Chondrocyte (in vitro differentiated cells): ENCODE data around the gene ARID5B. TPM values are rescaled to one million over a fixed set of nuclear protein-coding genes. Genes with fewer than 3 reads are reported as not detected.

ENCODE experiments used
- DNase-seq: peaks from one replicate; pipeline ENCODE4 v3.0.0; 2021; ENCODE audit warnings: mixed read lengths, low spot score
- H3K27ac Mint-ChIP-seq: one replicate; pipeline ENCODE4 v1.8.0; 2021; ENCODE audit warnings: mild to moderate bottlenecking, moderate library complexity, mixed read lengths; ENCODE audit not compliant: unreplicated experiment
- H3K27me3 Mint-ChIP-seq: 2 replicates; pipeline ENCODE4 v1.8.0; 2021; ENCODE audit warnings: low read depth, mixed read lengths
- H3K36me3 Mint-ChIP-seq: 2 replicates; pipeline ENCODE4 v1.8.0; 2021; ENCODE audit warnings: low read depth, mixed read lengths
- H3K4me1 Mint-ChIP-seq: 2 replicates; pipeline ENCODE4 v1.8.0; 2021; ENCODE audit warnings: low read depth, mild to moderate bottlenecking, mixed read lengths
- H3K4me3 Mint-ChIP-seq: one replicate; pipeline ENCODE4 v1.8.0; 2021; ENCODE audit warnings: mild to moderate bottlenecking, moderate library complexity, mixed read lengths; ENCODE audit not compliant: unreplicated experiment
- H3K9me3 Mint-ChIP-seq: 2 replicates; pipeline ENCODE4 v1.8.0; 2021; ENCODE audit warnings: low read depth, mixed read lengths
- total RNA-seq: library from RNA; stranded (reverse); gene quantifications from 3 replicates; pipeline ENCODE4 v1.2.1, GENCODE V29; 2021
- TF ChIP-seq, protein P1 (sequence below): fragments of 200-600 bp; sonication (generic); IDR thresholded peaks from 2 replicates; pipeline ENCODE4 v1.5.0; 2021; ENCODE audit warnings: antibody characterized with exemption, mild to moderate bottlenecking, moderate library complexity

The ARID5B gene
- total RNA-seq, 1 donor from 2014 or later = 93.6 TPM

DNA sequence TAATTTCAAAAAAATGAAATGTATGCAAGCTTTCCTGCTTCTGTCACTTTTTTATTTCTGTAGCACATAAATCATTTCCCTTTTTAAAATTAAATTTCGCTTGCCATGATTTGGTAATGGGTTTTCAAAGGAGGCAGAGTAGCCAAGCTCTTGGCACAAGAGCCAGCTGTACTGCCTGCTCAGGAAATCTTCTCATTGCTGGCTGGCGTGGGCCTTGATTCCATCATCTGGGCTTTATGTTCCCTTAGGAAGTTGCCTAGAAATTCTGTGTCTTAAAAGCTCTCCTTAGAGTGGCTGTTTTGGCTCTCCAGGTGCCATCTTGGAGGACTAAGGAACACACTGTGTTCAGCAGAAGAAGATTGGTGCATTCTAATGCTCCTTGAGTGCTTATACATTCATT, 107.4 kb downstream of the ARID5B start:
- Mint-ChIP-seq H3K27me3 (no peaks in the 10 kb centered on the region), H3K36me3 (peaks cover 5% of the 10 kb centered on the region), H3K4me3 (no peak overlapping the region), H3K27ac (no peak overlapping the region), H3K4me1 (peaks cover 32% of the 10 kb centered on the region), H3K9me3 (no peaks in the 10 kb centered on the region)
- TF ChIP-seq, protein P1, sequence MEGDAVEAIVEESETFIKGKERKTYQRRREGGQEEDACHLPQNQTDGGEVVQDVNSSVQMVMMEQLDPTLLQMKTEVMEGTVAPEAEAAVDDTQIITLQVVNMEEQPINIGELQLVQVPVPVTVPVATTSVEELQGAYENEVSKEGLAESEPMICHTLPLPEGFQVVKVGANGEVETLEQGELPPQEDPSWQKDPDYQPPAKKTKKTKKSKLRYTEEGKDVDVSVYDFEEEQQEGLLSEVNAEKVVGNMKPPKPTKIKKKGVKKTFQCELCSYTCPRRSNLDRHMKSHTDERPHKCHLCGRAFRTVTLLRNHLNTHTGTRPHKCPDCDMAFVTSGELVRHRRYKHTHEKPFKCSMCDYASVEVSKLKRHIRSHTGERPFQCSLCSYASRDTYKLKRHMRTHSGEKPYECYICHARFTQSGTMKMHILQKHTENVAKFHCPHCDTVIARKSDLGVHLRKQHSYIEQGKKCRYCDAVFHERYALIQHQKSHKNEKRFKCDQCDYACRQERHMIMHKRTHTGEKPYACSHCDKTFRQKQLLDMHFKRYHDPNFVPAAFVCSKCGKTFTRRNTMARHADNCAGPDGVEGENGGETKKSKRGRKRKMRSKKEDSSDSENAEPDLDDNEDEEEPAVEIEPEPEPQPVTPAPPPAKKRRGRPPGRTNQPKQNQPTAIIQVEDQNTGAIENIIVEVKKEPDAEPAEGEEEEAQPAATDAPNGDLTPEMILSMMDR = no peak
- no peak for DNase-seq

DNA sequence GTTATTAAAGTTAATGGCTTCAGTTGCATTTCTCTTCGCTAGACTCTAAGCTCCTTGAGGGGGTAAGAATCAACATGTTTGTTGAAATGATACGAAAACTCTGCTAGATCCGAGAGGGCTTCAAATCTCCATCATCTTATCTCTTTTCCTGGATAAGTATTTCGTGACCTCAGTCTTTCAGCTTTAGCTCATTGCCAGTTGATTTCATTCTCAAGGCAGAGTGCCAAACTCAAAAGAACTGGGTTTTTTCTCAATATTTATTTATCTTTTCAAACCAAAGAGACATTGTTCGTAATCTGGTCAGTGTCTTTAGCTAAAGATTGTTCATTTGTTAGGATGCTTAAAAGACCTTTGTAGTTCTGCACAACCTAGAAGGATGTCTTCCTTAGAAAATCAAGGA, 108.9 kb downstream of the ARID5B start:
- peaks cover 8% of the 10 kb centered on the region for H3K36me3 Mint-ChIP-seq
- H3K4me3 Mint-ChIP-seq = no peak overlapping the region
- H3K27me3 Mint-ChIP-seq = no peaks in the 10 kb centered on the region
- DNase-seq = no peak
- H3K27ac Mint-ChIP-seq = no peak overlapping the region
- H3K9me3 Mint-ChIP-seq = no peaks in the 10 kb centered on the region
- peaks cover 28% of the 10 kb centered on the region for H3K4me1 Mint-ChIP-seq
- TF ChIP-seq, protein P1 = no peak

DNA sequence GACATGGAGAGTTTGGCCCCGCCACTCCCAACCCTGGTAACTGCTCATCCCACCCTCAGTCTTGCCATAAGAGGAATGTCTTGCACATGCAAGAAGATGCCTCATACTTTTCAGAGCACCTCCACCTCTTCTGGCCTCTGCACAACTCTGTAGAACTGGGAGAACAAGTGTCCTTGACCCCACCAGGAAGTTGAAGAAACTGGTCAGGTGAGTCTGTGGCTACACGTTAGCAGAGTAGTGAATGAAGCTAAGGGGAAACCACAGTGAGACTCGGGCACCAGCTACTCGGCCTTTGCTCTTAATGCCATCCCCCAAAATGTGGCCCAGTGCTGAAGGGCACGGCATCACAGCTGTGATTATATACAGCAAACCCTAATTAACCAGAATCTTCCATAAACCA, 110.1 kb downstream of the ARID5B start:
- Mint-ChIP-seq H3K9me3 (no peaks in the 10 kb centered on the region), H3K4me1 (peaks cover 23% of the 10 kb centered on the region), H3K27ac (peak overlapping the region; percentile 54), H3K36me3 (peaks cover 6% of the 10 kb centered on the region), H3K27me3 (no peaks in the 10 kb centered on the region), H3K4me3 (no peak overlapping the region)
- TF ChIP-seq, protein P1 = no peak
- DNase-seq = no peak

DNA sequence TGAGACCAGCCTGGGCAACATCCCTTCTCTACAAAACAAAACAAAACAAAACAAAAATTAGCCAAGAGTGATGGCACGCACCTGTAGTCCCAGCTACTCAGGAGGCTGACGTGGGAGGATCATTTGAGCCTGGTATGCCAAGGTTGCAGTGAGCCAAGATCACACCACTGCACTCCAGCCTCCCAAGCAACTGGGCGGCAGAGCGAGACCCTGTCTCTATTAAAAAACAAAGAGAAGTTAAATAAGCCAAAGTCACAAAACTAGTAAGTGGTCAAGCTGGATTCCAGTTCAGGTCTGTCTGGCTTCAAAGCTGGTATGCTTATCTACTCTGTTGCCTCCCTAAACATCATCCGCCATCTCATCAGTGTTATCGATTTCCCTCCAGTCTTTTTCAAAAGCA, 110.8 kb downstream of the ARID5B start:
- no peak overlapping the region for H3K4me3 Mint-ChIP-seq
- H3K9me3 Mint-ChIP-seq = no peaks in the 10 kb centered on the region
- peaks cover 30% of the 10 kb centered on the region for H3K4me1 Mint-ChIP-seq
- no peak overlapping the region for H3K27ac Mint-ChIP-seq
- no peak for DNase-seq
- TF ChIP-seq, protein P1 = no peak
- H3K27me3 Mint-ChIP-seq = no peaks in the 10 kb centered on the region
- peaks cover 6% of the 10 kb centered on the region for H3K36me3 Mint-ChIP-seq

DNA sequence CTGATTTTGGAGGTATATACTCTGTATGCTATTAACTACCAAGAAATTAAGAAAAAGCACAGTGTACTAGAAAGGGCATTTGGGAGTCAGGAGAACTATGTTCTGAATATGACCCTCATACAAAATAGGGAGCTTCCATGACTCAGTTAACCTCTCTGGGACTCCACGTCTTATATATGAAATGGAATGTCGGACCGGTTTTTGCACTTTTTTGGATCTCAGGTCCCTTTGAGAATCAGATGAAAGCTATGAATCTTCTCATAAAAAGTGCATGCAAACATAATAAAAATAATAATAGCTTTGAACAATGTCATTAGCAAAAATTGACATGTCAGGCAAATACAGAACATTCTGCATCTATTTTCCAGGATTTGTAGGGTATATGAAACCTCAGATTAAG, 113.0 kb downstream of the ARID5B start:
- H3K9me3 Mint-ChIP-seq = no peaks in the 10 kb centered on the region
- no peak for DNase-seq
- no peak overlapping the region for H3K4me3 Mint-ChIP-seq
- TF ChIP-seq, protein P1 = no peak
- peaks cover 46% of the 10 kb centered on the region for H3K4me1 Mint-ChIP-seq
- peaks cover 4% of the 10 kb centered on the region for H3K36me3 Mint-ChIP-seq
- H3K27ac Mint-ChIP-seq = no peak overlapping the region
- H3K27me3 Mint-ChIP-seq = no peaks in the 10 kb centered on the region
